Measurements from ENCODE around the gene ETNK2.

DNA sequence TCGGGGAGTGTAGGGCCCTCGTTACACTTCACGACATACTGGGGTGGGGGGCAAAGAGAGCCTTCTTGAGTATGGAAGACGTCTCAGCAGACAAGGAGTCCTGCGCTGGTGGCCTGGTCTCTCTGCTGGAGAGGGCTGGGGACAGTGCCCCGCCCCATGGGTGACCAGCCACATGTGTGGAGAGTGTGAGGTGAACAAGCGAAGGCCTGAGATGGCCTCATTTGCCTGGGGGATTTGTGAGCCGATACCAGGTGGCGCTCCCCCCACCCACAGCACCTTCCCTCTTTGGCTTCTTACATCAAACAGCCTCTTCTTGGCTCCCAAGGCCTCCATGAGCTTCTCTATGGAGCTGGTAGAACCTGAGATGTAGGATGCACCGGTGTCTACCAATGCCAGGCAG, 4.0 kb upstream of the ETNK2 start:
- TF ChIP-seq, protein P1, sequence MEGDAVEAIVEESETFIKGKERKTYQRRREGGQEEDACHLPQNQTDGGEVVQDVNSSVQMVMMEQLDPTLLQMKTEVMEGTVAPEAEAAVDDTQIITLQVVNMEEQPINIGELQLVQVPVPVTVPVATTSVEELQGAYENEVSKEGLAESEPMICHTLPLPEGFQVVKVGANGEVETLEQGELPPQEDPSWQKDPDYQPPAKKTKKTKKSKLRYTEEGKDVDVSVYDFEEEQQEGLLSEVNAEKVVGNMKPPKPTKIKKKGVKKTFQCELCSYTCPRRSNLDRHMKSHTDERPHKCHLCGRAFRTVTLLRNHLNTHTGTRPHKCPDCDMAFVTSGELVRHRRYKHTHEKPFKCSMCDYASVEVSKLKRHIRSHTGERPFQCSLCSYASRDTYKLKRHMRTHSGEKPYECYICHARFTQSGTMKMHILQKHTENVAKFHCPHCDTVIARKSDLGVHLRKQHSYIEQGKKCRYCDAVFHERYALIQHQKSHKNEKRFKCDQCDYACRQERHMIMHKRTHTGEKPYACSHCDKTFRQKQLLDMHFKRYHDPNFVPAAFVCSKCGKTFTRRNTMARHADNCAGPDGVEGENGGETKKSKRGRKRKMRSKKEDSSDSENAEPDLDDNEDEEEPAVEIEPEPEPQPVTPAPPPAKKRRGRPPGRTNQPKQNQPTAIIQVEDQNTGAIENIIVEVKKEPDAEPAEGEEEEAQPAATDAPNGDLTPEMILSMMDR (IDR thresholded peaks at IDR 0.05; ENCODE audit: control extremely low read depth in 1 of 3, insufficient read depth in 1 of 3, low read depth in 1 of 3, low read length in 3 of 3) = no peak
- TF ChIP-seq PHF8 (conservative IDR thresholded peaks at IDR 0.05; ENCODE audit: low read depth, low read length) (no peak), SP1 (IDR thresholded peaks at IDR 0.05; ENCODE audit: low read depth, low read length) (no peak), GABPA (IDR thresholded peaks at IDR 0.05; ENCODE audit: borderline replicate concordance, insufficient read depth, low read length) (no peak), SIN3A (conservative IDR thresholded peaks at IDR 0.05 in 1 of 2, IDR thresholded peaks at IDR 0.05 in 1 of 2; ENCODE audit: low read depth in 1 of 2, low read length in 2 of 2) (no peak), RAD21 (IDR thresholded peaks at IDR 0.05 in 1 of 2, conservative IDR thresholded peaks at IDR 0.05 in 1 of 2; ENCODE audit: low read depth in 2 of 2, low read length in 2 of 2) (no peak)
- TF ChIP-seq, protein P2, sequence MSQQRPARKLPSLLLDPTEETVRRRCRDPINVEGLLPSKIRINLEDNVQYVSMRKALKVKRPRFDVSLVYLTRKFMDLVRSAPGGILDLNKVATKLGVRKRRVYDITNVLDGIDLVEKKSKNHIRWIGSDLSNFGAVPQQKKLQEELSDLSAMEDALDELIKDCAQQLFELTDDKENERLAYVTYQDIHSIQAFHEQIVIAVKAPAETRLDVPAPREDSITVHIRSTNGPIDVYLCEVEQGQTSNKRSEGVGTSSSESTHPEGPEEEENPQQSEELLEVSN (IDR thresholded peaks at IDR 0.05) = no peak
